Bronchial epithelial cell (primary cell): ENCODE measurements around the gene ERBB4. TPM values are rescaled to one million over a fixed set of nuclear protein-coding genes. Genes with fewer than 3 reads are reported as not detected.

Experiments used
- DNase-seq: peaks from one replicate; pipeline ENCODE4 v3.0.0-alpha.2; 2010; ENCODE audit warnings: low read depth
- FAIRE-seq: peaks from 2 replicates; lab custom pipeline; 2011; peaks lifted over from hg19 to GRCh38; lab: Jason Lieb, UNC
- H3K27me3 ChIP-seq: 2 replicates; pipeline ENCODE4 v1.5.1; 2011; ENCODE audit warnings: low read length; ENCODE audit not compliant: control insufficient read depth, insufficient read depth
- H3K36me3 ChIP-seq: 2 replicates; pipeline ENCODE4 v1.5.1; 2011; ENCODE audit warnings: low read length; ENCODE audit not compliant: control insufficient read depth, insufficient read depth
- H3K4me3 ChIP-seq: 2 replicates; pipeline ENCODE4 v1.5.1; 2011; ENCODE audit warnings: mild to moderate bottlenecking, low read depth, low read length, control low read depth
- total RNA-seq: library from RNA; depleted of rRNA; stranded (reverse); fragments of >200 nt; gene quantifications from 2 replicates; pipeline ENCODE4 v1.2.1, GENCODE V29; 2014
- TF ChIP-seq, protein P1 (sequence below): IDR thresholded peaks from 2 replicates; pipeline ENCODE4 v1.5.1; 2011; ENCODE audit warnings: mild to moderate bottlenecking, moderate library complexity, low read length, control low read depth, inconsistent platforms; ENCODE audit not compliant: insufficient read depth, severe bottlenecking

The ERBB4 gene
- total RNA-seq, 1 donor from 2014 or later: under 0.01 TPM

GRCh38 chr2:212537726-212538304 is 787 bp downstream of the ERBB4 start:
- Histone ChIP-seq H3K27me3 (peaks cover 17% of the 10 kb centered on the region), H3K4me3 (peak overlapping the region; percentile 48), H3K36me3 (no peaks in the 10 kb centered on the region)
- FAIRE-seq: no peak
- no peak for DNase-seq
- TF ChIP-seq, protein P1, sequence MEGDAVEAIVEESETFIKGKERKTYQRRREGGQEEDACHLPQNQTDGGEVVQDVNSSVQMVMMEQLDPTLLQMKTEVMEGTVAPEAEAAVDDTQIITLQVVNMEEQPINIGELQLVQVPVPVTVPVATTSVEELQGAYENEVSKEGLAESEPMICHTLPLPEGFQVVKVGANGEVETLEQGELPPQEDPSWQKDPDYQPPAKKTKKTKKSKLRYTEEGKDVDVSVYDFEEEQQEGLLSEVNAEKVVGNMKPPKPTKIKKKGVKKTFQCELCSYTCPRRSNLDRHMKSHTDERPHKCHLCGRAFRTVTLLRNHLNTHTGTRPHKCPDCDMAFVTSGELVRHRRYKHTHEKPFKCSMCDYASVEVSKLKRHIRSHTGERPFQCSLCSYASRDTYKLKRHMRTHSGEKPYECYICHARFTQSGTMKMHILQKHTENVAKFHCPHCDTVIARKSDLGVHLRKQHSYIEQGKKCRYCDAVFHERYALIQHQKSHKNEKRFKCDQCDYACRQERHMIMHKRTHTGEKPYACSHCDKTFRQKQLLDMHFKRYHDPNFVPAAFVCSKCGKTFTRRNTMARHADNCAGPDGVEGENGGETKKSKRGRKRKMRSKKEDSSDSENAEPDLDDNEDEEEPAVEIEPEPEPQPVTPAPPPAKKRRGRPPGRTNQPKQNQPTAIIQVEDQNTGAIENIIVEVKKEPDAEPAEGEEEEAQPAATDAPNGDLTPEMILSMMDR: no peak

GRCh38 chr2:212536817-212537725 is 1.5 kb downstream of the ERBB4 start:
- DNase-seq: no peak
- H3K36me3 ChIP-seq: no peaks in the 10 kb centered on the region
- peaks cover 17% of the 10 kb centered on the region for H3K27me3 ChIP-seq
- peak overlapping the region; percentile 48 for H3K4me3 ChIP-seq
- TF ChIP-seq, protein P1: no peak
- FAIRE-seq: no peak

DNA sequence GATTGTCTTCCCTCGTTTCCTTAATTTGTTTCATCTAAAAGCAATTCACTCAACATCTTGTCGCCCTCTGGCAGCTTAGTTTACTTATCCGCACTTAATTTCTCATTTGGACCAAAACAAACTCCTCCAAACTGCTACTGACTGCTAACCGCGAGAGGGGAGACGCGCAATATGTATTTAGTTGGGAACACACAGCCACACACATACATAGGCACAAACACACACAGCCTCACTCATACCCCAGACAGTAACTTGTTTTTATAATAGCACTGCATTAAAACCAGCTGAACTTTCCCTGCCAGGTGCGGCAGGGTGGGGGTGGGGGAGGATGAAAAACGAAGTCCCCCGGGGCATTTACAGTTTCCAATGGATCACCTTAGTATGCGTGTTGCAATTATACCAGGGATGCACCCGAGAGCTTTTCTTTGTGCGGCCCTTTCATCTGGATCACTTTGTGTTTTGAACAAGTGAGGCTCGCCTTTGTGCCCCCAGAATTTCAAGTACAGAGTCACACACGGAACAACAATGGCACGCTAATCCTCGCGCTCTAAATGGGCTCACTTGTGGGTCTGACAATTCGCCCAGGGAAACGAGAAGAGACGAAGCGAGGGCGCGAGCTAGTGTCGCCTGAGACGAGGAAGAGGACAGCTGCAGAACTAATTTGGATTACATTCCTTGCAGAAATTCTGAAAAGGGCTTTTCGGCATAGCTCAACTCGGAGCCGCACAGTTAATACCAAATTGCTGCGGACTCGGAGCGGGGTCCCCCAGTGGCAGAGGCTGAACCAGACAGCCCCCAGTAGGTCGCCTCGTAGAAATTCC is 2.4 kb downstream of the ERBB4 start:
- TF ChIP-seq, protein P1: no peak
- Histone ChIP-seq H3K27me3 (peaks cover 17% of the 10 kb centered on the region), H3K4me3 (no peak overlapping the region), H3K36me3 (no peaks in the 10 kb centered on the region)
- DNase-seq (no peak), FAIRE-seq (no peak)

DNA sequence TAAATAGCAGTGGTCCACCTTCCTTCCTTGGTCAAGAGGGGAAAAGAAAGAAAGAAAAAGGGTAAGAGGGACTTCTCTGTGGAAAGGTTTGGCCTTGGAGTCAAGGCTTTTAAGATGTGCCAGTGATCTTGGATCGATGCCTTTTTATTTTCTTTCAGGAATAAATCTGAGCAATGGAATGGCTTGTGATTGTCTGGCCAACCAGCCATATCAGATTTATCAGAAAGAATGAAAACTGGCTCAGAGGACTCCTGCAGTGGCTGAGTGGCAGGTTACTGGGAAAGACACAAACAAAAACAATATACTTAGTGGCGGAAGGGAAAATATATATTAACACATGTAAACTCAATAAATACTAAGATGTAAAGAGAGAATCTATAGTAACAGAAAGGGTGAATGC is 4.3 kb downstream of the ERBB4 start:
- Histone ChIP-seq H3K36me3 (no peaks in the 10 kb centered on the region), H3K27me3 (peaks cover 16% of the 10 kb centered on the region), H3K4me3 (no peak overlapping the region)
- DNase-seq (no peak), FAIRE-seq (no peak)
- TF ChIP-seq, protein P1: no peak

DNA sequence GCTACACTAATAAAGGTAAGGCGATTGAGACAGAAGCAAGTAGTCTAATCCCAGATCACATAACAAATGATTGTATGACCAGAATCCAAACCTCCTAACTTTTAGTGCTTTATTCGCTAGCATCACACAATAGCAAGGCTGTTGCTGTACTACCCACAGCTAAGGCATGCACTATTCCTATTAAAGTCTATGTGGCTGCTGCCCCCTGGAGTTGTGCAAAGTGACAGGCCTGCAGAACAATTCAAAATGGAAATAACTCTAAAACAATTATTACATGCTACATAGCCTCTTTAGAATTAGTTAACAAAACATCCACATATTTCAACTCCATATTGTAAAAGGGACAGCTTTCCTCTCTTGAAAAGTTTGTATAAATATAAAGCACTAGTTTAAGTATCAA is 6.0 kb downstream of the ERBB4 start:
- H3K36me3 ChIP-seq: no peaks in the 10 kb centered on the region
- TF ChIP-seq, protein P1: no peak
- no peak for FAIRE-seq

More for the DNA sequence above, 6.0 kb downstream of the ERBB4 start:
- H3K4me3 ChIP-seq: no peak overlapping the region
- peaks cover 11% of the 10 kb centered on the region for H3K27me3 ChIP-seq
- DNase-seq: no peak
